ENCODE measurements around the gene TRIM56.
"Not testable (repeated sequence)": the region's sequence is repeated elsewhere in the genome, so short reads cannot be mapped to it uniquely, and the experiment has no call there.

Gene TRIM56

GRCh38 chr7:101100858-101101847 is 15.9 kb downstream of the TRIM56 start:
- Histone ChIP-seq H3K4me2 (ENCODE audit: low read depth, low read length) (no peak overlapping the region), H3K79me2 (ENCODE audit: low read length) (no peaks in the 10 kb centered on the region), H3K4me1 (ENCODE audit: low read length) (no peaks in the 10 kb centered on the region), H3K4me3 (ENCODE audit: low read length) (no peak overlapping the region), H3K36me3 (replicated peaks; ENCODE audit: insufficient read depth, low read length) (no peaks in the 10 kb centered on the region), H4K20me1 (ENCODE audit: insufficient read depth, low read length) (no peaks in the 10 kb centered on the region), H3K9ac (ENCODE audit: low read length) (no peak overlapping the region), H3K9me3 (replicated peaks; ENCODE audit: insufficient read depth, low read length) (no peaks in the 10 kb centered on the region), H2AFZ (ENCODE audit: low read length) (no peak overlapping the region), H3K9me2 (replicated peaks; ENCODE audit: insufficient read depth, low read length) (no peaks in the 10 kb centered on the region), H3K27me3 (replicated peaks; ENCODE audit: insufficient read depth, low read length) (peaks cover 47% of the 10 kb centered on the region), H3F3A (ENCODE audit: insufficient read depth, low read length) (no peaks in the 10 kb centered on the region), H3K27ac (ENCODE audit: low read length) (no peak overlapping the region)
- TF ChIP-seq EZH2phosphoT487 (IDR thresholded peaks at IDR 0.05; ENCODE audit: low read length) (no peak), EZH2 (optimal IDR thresholded peaks at IDR 0.05; ENCODE audit: low read depth, low read length) (no peak), CTCF (IDR thresholded peaks at IDR 0.05; ENCODE audit: low read length) (no peak)
- no peak for DNase-seq

DNA sequence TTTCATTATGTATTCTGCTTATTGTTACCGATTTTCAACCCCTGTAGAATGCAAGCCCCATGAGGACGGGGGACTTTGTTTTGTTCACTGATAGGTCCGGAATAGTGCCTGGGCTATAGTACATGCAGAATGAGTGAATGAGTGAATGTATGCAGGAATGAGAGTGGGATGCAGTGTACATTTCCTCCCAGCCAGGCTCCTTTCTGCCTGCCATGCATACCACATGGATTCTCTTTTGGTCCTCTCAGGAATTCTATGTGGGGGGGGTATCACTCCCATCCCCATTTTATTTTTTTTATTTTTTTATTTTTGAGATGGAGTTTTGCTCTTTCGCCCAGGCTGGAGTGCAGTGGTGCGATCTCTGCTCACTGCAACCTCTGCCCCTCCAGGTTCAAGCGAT is 16.7 kb downstream of the TRIM56 start:
- H3K9me3 ChIP-seq (replicated peaks; ENCODE audit: insufficient read depth, low read length), result no peaks in the 10 kb centered on the region
- peaks cover 55% of the 10 kb centered on the region for H3K27me3 ChIP-seq (replicated peaks; ENCODE audit: insufficient read depth, low read length)
- no peak overlapping the region for H3K4me2 ChIP-seq (ENCODE audit: low read depth, low read length)
- H3K9ac ChIP-seq (ENCODE audit: low read length), result no peak overlapping the region
- no peaks in the 10 kb centered on the region for H3K36me3 ChIP-seq (replicated peaks; ENCODE audit: insufficient read depth, low read length)
- H2AFZ ChIP-seq (ENCODE audit: low read length), result no peak overlapping the region
- no peaks in the 10 kb centered on the region for H3K9me2 ChIP-seq (replicated peaks; ENCODE audit: insufficient read depth, low read length)
- H3K4me1 ChIP-seq (ENCODE audit: low read length), result no peaks in the 10 kb centered on the region
- H3F3A ChIP-seq (ENCODE audit: insufficient read depth, low read length), result no peaks in the 10 kb centered on the region
- no peak overlapping the region for H3K4me3 ChIP-seq (ENCODE audit: low read length)
- no peak overlapping the region for H3K27ac ChIP-seq (ENCODE audit: low read length)
- no peak for DNase-seq
- TF ChIP-seq EZH2 (optimal IDR thresholded peaks at IDR 0.05; ENCODE audit: low read depth, low read length) (no peak), EZH2phosphoT487 (IDR thresholded peaks at IDR 0.05; ENCODE audit: low read length) (no peak), CTCF (IDR thresholded peaks at IDR 0.05; ENCODE audit: low read length) (no peak)
- no peaks in the 10 kb centered on the region for H4K20me1 ChIP-seq (ENCODE audit: insufficient read depth, low read length)
- H3K79me2 ChIP-seq (ENCODE audit: low read length), result no peaks in the 10 kb centered on the region

DNA sequence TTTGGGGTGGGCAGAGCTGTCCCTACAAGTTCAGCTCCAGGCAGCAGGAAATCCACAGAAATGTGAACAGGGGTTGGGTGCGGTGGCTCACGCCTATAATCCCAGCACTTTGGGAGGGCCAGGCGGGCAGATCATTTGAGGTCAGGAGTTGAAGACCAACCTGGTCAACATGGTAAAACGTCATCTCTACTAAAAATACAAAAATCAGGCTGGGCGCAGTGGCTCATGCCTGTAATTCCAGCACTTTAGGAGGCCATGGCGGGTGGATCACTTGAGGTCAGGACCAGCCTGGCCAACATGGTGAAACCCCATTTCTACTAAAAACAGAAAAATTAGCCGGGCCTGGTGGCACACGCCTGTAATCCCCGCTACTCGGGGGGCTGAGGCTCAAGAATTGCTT is 18.4 kb downstream of the TRIM56 start:
- H3K27me3 ChIP-seq (replicated peaks; ENCODE audit: insufficient read depth, low read length), result peaks cover 71% of the 10 kb centered on the region
- H3K9me3 ChIP-seq (replicated peaks; ENCODE audit: insufficient read depth, low read length); DNase-seq; H3K9me2 ChIP-seq (replicated peaks; ENCODE audit: insufficient read depth, low read length); H4K20me1 ChIP-seq (ENCODE audit: insufficient read depth, low read length); H3K4me2 ChIP-seq (ENCODE audit: low read depth, low read length); H3K36me3 ChIP-seq (replicated peaks; ENCODE audit: insufficient read depth, low read length); H3K9ac ChIP-seq (ENCODE audit: low read length); H3F3A ChIP-seq (ENCODE audit: insufficient read depth, low read length); H3K27ac ChIP-seq (ENCODE audit: low read length); H3K79me2 ChIP-seq (ENCODE audit: low read length); H3K4me1 ChIP-seq (ENCODE audit: low read length); H2AFZ ChIP-seq (ENCODE audit: low read length); H3K4me3 ChIP-seq (ENCODE audit: low read length): not testable (repeated sequence)

- Histone ChIP-seq H3F3A (ENCODE audit: insufficient read depth, low read length) (no peaks in the 10 kb centered on the region), H2AFZ (ENCODE audit: low read length) (no peak overlapping the region), H3K9me3 (replicated peaks; ENCODE audit: insufficient read depth, low read length) (no peaks in the 10 kb centered on the region), H3K4me3 (ENCODE audit: low read length) (no peak overlapping the region), H3K27ac (ENCODE audit: low read length) (no peak overlapping the region), H3K27me3 (replicated peaks; ENCODE audit: insufficient read depth, low read length) (peaks cover 77% of the 10 kb centered on the region), H3K4me2 (ENCODE audit: low read depth, low read length) (no peak overlapping the region), H3K36me3 (replicated peaks; ENCODE audit: insufficient read depth, low read length) (no peaks in the 10 kb centered on the region), H3K9me2 (replicated peaks; ENCODE audit: insufficient read depth, low read length) (no peaks in the 10 kb centered on the region), H3K4me1 (ENCODE audit: low read length) (no peaks in the 10 kb centered on the region), H3K79me2 (ENCODE audit: low read length) (no peaks in the 10 kb centered on the region), H3K9ac (ENCODE audit: low read length) (no peak overlapping the region), H4K20me1 (ENCODE audit: insufficient read depth, low read length) (no peaks in the 10 kb centered on the region)
- DNase-seq, result no peak
- no peak for TF ChIP-seq EZH2 (optimal IDR thresholded peaks at IDR 0.05; ENCODE audit: low read depth, low read length)
- no peak for TF ChIP-seq EZH2phosphoT487 (IDR thresholded peaks at IDR 0.05; ENCODE audit: low read length)
- no peak for TF ChIP-seq CTCF (IDR thresholded peaks at IDR 0.05; ENCODE audit: low read length)
Measured at GRCh38 chr7:101104193-101104713, 19.0 kb downstream of the TRIM56 start.
